Measurements from ENCODE around the gene SH3GLB2. TPM values are rescaled to one million over a fixed set of nuclear protein-coding genes. Genes with fewer than 3 reads are reported as not detected.

Gene SH3GLB2
- total and polyA plus RNA-seq, 4 donors, result 51.3 to 110 (median 71.7) TPM

- no peak for TF ChIP-seq CTCF (IDR thresholded peaks at IDR 0.05; ENCODE audit: control extremely low read depth, extremely low read depth)
- Histone ChIP-seq H3K36me3 (ENCODE audit: control insufficient read depth in 4 of 4, insufficient read depth in 4 of 4, low read length in 4 of 4) (peaks cover 43 to 53% (median 46%) of the 10 kb centered on the region in 4 donors), H3K27ac (ENCODE audit: low read depth in 1 of 2, low read length in 1 of 2) (no peak overlapping the region), H3K4me3 (no peak overlapping the region), H3K9me3 (ENCODE audit: control insufficient read depth in 4 of 4, insufficient read depth in 3 of 4, low read length in 3 of 4) (no peaks in the 10 kb centered on the region), H3K4me1 (ENCODE audit: control insufficient read depth in 5 of 5, insufficient read depth in 5 of 5, low read length in 5 of 5) (peaks cover 0 to 1% (median 0%) of the 10 kb centered on the region in 5 donors), H3K9ac (ENCODE audit: insufficient read depth in 1 of 2, low read length in 2 of 2) (no peak overlapping the region), H3K27me3 (ENCODE audit: control insufficient read depth in 3 of 3, insufficient read depth in 3 of 3, low read length in 2 of 3) (no peaks in the 10 kb centered on the region)
- DNase-seq, result no peak
- WGBS, 2 donors, result 90 to 93% methylated on average over 5 of the region's 5 CpGs
- no peak for ATAC-seq (ENCODE audit: insufficient read depth, low FRiP score)
Measured at GRCh38 chr9:128986671-128987070, 41.5 kb downstream of the SH3GLB2 start.

- DNase-seq (no peak), ATAC-seq (ENCODE audit: insufficient read depth, low FRiP score) (no peak)
- Histone ChIP-seq H3K27me3 (ENCODE audit: control insufficient read depth in 3 of 3, insufficient read depth in 3 of 3, low read length in 2 of 3) (no peaks in the 10 kb centered on the region), H3K36me3 (ENCODE audit: control insufficient read depth in 4 of 4, insufficient read depth in 4 of 4, low read length in 4 of 4) (peaks cover 49 to 64% (median 55%) of the 10 kb centered on the region in 4 donors), H3K4me3 (no peak overlapping the region), H3K27ac (ENCODE audit: low read depth in 1 of 2, low read length in 1 of 2) (no peak overlapping the region), H3K4me1 (ENCODE audit: control insufficient read depth in 5 of 5, insufficient read depth in 5 of 5, low read length in 5 of 5) (peaks cover 0 to 1% (median 0%) of the 10 kb centered on the region in 5 donors), H3K9me3 (ENCODE audit: control insufficient read depth in 4 of 4, insufficient read depth in 3 of 4, low read length in 3 of 4) (no peaks in the 10 kb centered on the region), H3K9ac (ENCODE audit: insufficient read depth in 1 of 2, low read length in 2 of 2) (no peak overlapping the region)
- TF ChIP-seq CTCF (IDR thresholded peaks at IDR 0.05; ENCODE audit: control extremely low read depth, extremely low read depth), result no peak
- 95 to 99% methylated on average over 8 of the region's 8 CpGs for WGBS, 2 donors
Measured at GRCh38 chr9:128983536-128983935, 44.6 kb downstream of the SH3GLB2 start.

- Histone ChIP-seq H3K27me3 (ENCODE audit: control insufficient read depth in 3 of 3, insufficient read depth in 3 of 3, low read length in 2 of 3) (no peaks in the 10 kb centered on the region), H3K4me3 (no peak overlapping the region), H3K9me3 (ENCODE audit: control insufficient read depth in 4 of 4, insufficient read depth in 3 of 4, low read length in 3 of 4) (no peaks in the 10 kb centered on the region), H3K4me1 (ENCODE audit: control insufficient read depth in 5 of 5, insufficient read depth in 5 of 5, low read length in 5 of 5) (no peaks in the 10 kb centered on the region), H3K36me3 (ENCODE audit: control insufficient read depth in 4 of 4, insufficient read depth in 4 of 4, low read length in 4 of 4) (peaks cover 37 to 55% (median 43%) of the 10 kb centered on the region in 4 donors), H3K9ac (ENCODE audit: insufficient read depth in 1 of 2, low read length in 2 of 2) (no peak overlapping the region), H3K27ac (ENCODE audit: low read depth in 1 of 2, low read length in 1 of 2) (no peak overlapping the region)
- TF ChIP-seq CTCF (IDR thresholded peaks at IDR 0.05; ENCODE audit: control extremely low read depth, extremely low read depth), result no peak
- 92 to 95% methylated on average over 3 of the region's 3 CpGs for WGBS, 2 donors
- ATAC-seq (ENCODE audit: insufficient read depth, low FRiP score), result no peak
- DNase-seq, result no peak
Measured at GRCh38 chr9:128979111-128979510, 49.0 kb downstream of the SH3GLB2 start.

GRCh38 chr9:128972956-128973355 is 55.2 kb downstream of the SH3GLB2 start:
- Histone ChIP-seq H3K27me3 (ENCODE audit: control insufficient read depth in 3 of 3, insufficient read depth in 3 of 3, low read length in 2 of 3) (no peaks in the 10 kb centered on the region), H3K36me3 (ENCODE audit: control insufficient read depth in 4 of 4, insufficient read depth in 4 of 4, low read length in 4 of 4) (peaks cover 35 to 44% (median 42%) of the 10 kb centered on the region in 4 donors), H3K9me3 (ENCODE audit: control insufficient read depth in 4 of 4, insufficient read depth in 3 of 4, low read length in 3 of 4) (no peaks in the 10 kb centered on the region), H3K27ac (ENCODE audit: low read depth in 1 of 2, low read length in 1 of 2) (no peak overlapping the region), H3K4me1 (ENCODE audit: control insufficient read depth in 5 of 5, insufficient read depth in 5 of 5, low read length in 5 of 5) (no peaks in the 10 kb centered on the region), H3K4me3 (no peak overlapping the region), H3K9ac (ENCODE audit: insufficient read depth in 1 of 2, low read length in 2 of 2) (no peak overlapping the region)
- DNase-seq, result no peak
- WGBS, 2 donors, result 89 to 90% methylated on average over 4 of the region's 4 CpGs
- ATAC-seq (ENCODE audit: insufficient read depth, low FRiP score), result no peak
- no peak for TF ChIP-seq CTCF (IDR thresholded peaks at IDR 0.05; ENCODE audit: control extremely low read depth, extremely low read depth)
